ENCODE measurements around the gene SLCO1C1.

The SLCO1C1 gene

GRCh38 chr12:20798554-20798953 is 103.4 kb downstream of the SLCO1C1 start:
- DNase-seq = peak; percentile 18 to 42

GRCh38 chr12:20800160-20800559 is 105.0 kb downstream of the SLCO1C1 start:
- DNase-seq = no peak

GRCh38 chr12:20801035-20801434 is 105.9 kb downstream of the SLCO1C1 start:
- no peak for DNase-seq

Data from NCI-H2081 (cell line).